Thymus (tissue), 11 donors: ENCODE results near the gene RS1. TPM values are rescaled to one million over a fixed set of nuclear protein-coding genes. Genes with fewer than 3 reads are reported as not detected.

Source experiments
- DNase-seq, 9 donors: peaks; one replicate each; pipeline ENCODE4 v3.0.0-alpha.2; 2013; ENCODE audit warnings: low spot score in 9 of 9, low read depth in 6 of 9, missing footprints in 1 of 9
- H3K27ac ChIP-seq, 2 donors: one replicate each; pipeline ENCODE4 v1.5.1; 2013; ENCODE audit warnings: control low read depth in 1 of 2, low read depth in 1 of 2, low read length in 1 of 2, mild to moderate bottlenecking in 1 of 2, moderate library complexity in 1 of 2
- H3K27me3 ChIP-seq, 2 donors: one replicate each; pipeline ENCODE4 v1.5.1; 2013; ENCODE audit warnings: low read length in 1 of 2; ENCODE audit not compliant: control insufficient read depth in 2 of 2, insufficient read depth in 1 of 2
- H3K36me3 ChIP-seq, 2 donors: one replicate each; pipeline ENCODE4 v1.5.1; 2013; ENCODE audit warnings: low read length in 1 of 2, mild to moderate bottlenecking in 1 of 2, moderate library complexity in 1 of 2; ENCODE audit not compliant: control insufficient read depth in 2 of 2, insufficient read depth in 2 of 2
- H3K4me1 ChIP-seq, 2 donors: one replicate each; pipeline ENCODE4 v1.5.1; 2013; ENCODE audit warnings: low read length in 2 of 2; ENCODE audit not compliant: control insufficient read depth in 2 of 2, insufficient read depth in 2 of 2
- H3K4me3 ChIP-seq, 2 donors: one replicate each; pipeline ENCODE4 v1.5.1; 2013; ENCODE audit warnings: low read length in 2 of 2, control low read depth in 1 of 2, mild to moderate bottlenecking in 1 of 2
- H3K9me3 ChIP-seq, 2 donors: one replicate each; pipeline ENCODE4 v1.5.1; 2013; ENCODE audit warnings: low read length in 1 of 2, mild to moderate bottlenecking in 1 of 2; ENCODE audit not compliant: control insufficient read depth in 2 of 2, insufficient read depth in 1 of 2
- WGBS: extraction: QIAGEN DNeasy Blood & Tissue Kit; methylation state at CpG from one replicate; pipeline ENCODE4 v1.1.7; 2013; 5-methylcytosine and 5-hydroxymethylcytosine counted together
- polyA plus RNA-seq: library from polyadenylated mRNA; stranded (reverse); fragments of 200-250 nt; gene quantifications from one replicate; pipeline ENCODE4 v1.2.3, GENCODE V29; 2013
- total RNA-seq: library from RNA; stranded (reverse); fragments of 120-200 nt; gene quantifications from one replicate; pipeline ENCODE4 v1.2.4, GENCODE V29; 2013
- donor health status: healthy.

The RS1 gene
- total and polyA plus RNA-seq, 2 donors, result 0.05 to 0.07 TPM

GRCh38 chrX:18620349-18620748 lies 51.6 kb downstream of the RS1 start:
- H3K9me3 ChIP-seq, result no peaks in the 10 kb centered on the region
- 98% methylated on average over 8 of the region's 8 CpGs for WGBS
- no peak for DNase-seq
- no peaks in the 10 kb centered on the region for H3K36me3 ChIP-seq
- H3K27me3 ChIP-seq, result no peaks in the 10 kb centered on the region
- no peak overlapping the region for H3K4me3 ChIP-seq
- no peaks in the 10 kb centered on the region for H3K4me1 ChIP-seq
- H3K27ac ChIP-seq, result no peak overlapping the region

GRCh38 chrX:18619288-18619687 lies 52.6 kb downstream of the RS1 start:
- Histone ChIP-seq H3K4me3 (no peak overlapping the region), H3K27ac (no peak overlapping the region), H3K27me3 (no peaks in the 10 kb centered on the region), H3K9me3 (no peaks in the 10 kb centered on the region), H3K36me3 (no peaks in the 10 kb centered on the region), H3K4me1 (no peaks in the 10 kb centered on the region)
- no peak for DNase-seq
- WGBS, result 94% methylated on average over 2 of the region's 2 CpGs

- H3K4me3 ChIP-seq, result no peak overlapping the region
- WGBS, result 95% methylated on average over 5 of the region's 5 CpGs
- no peaks in the 10 kb centered on the region for H3K27me3 ChIP-seq
- H3K36me3 ChIP-seq, result no peaks in the 10 kb centered on the region
- no peaks in the 10 kb centered on the region for H3K4me1 ChIP-seq
- no peak overlapping the region for H3K27ac ChIP-seq
- DNase-seq, result no peak
- no peaks in the 10 kb centered on the region for H3K9me3 ChIP-seq
Measured at GRCh38 chrX:18617407-18617750, 54.5 kb downstream of the RS1 start.

GRCh38 chrX:18616688-18617406 lies 55.1 kb downstream of the RS1 start:
- WGBS, result 96% methylated on average over 8 of the region's 8 CpGs
- DNase-seq, result no peak
- H3K36me3 ChIP-seq, result no peaks in the 10 kb centered on the region
- H3K4me1 ChIP-seq, result no peaks in the 10 kb centered on the region
- no peaks in the 10 kb centered on the region for H3K27me3 ChIP-seq
- H3K4me3 ChIP-seq, result no peak overlapping the region
- no peaks in the 10 kb centered on the region for H3K9me3 ChIP-seq
- H3K27ac ChIP-seq, result no peak overlapping the region

- Histone ChIP-seq H3K27ac (no peak overlapping the region), H3K4me3 (no peak overlapping the region), H3K27me3 (no peaks in the 10 kb centered on the region), H3K36me3 (no peaks in the 10 kb centered on the region), H3K9me3 (no peaks in the 10 kb centered on the region), H3K4me1 (no peaks in the 10 kb centered on the region)
- DNase-seq, result no peak
- 97% methylated on average over 3 of the region's 3 CpGs for WGBS
Measured at GRCh38 chrX:18613930-18614639, 57.8 kb downstream of the RS1 start.

- H3K27me3 ChIP-seq, result no peaks in the 10 kb centered on the region
- no peak overlapping the region for H3K27ac ChIP-seq
Measured at GRCh38 chrX:18607966-18608365, 63.9 kb downstream of the RS1 start.

GRCh38 chrX:18598413-18598812 lies 73.5 kb downstream of the RS1 start:
- WGBS, result 97% methylated on average over 2 of the region's 2 CpGs
- no peak for DNase-seq
- Histone ChIP-seq H3K4me3 (no peak overlapping the region), H3K9me3 (no peaks in the 10 kb centered on the region), H3K27ac (no peak overlapping the region), H3K27me3 (no peaks in the 10 kb centered on the region), H3K36me3 (no peaks in the 10 kb centered on the region), H3K4me1 (no peaks in the 10 kb centered on the region)

More at GRCh38 chrX:18607966-18608365, 63.9 kb downstream of the RS1 start:
- no peak overlapping the region for H3K4me3 ChIP-seq
- H3K4me1 ChIP-seq, result no peaks in the 10 kb centered on the region
- WGBS, result 95% methylated on average over 4 of the region's 4 CpGs
- H3K36me3 ChIP-seq, result peaks cover 0 to 5% of the 10 kb centered on the region in 2 donors
- H3K9me3 ChIP-seq, result no peaks in the 10 kb centered on the region
- DNase-seq, result no peak

GRCh38 chrX:18596096-18596495 lies 75.8 kb downstream of the RS1 start:
- Histone ChIP-seq H3K27me3 (no peaks in the 10 kb centered on the region), H3K4me1 (no peaks in the 10 kb centered on the region), H3K4me3 (no peak overlapping the region), H3K9me3 (no peaks in the 10 kb centered on the region), H3K36me3 (no peaks in the 10 kb centered on the region), H3K27ac (no peak overlapping the region)
- WGBS, result 96% methylated on average over 4 of the region's 4 CpGs
- no peak for DNase-seq

GRCh38 chrX:18594079-18594478 lies 77.8 kb downstream of the RS1 start:
- no peaks in the 10 kb centered on the region for H3K9me3 ChIP-seq
- 97% methylated on average over 2 of the region's 2 CpGs for WGBS
- H3K27me3 ChIP-seq, result no peaks in the 10 kb centered on the region
- no peaks in the 10 kb centered on the region for H3K4me1 ChIP-seq
- no peak overlapping the region for H3K27ac ChIP-seq
- DNase-seq, result no peak
- no peak overlapping the region for H3K4me3 ChIP-seq
- H3K36me3 ChIP-seq, result no peaks in the 10 kb centered on the region
